ENCODE results near the gene BAIAP3. TPM values are rescaled to one million over a fixed set of nuclear protein-coding genes. Genes with fewer than 3 reads are reported as not detected.

The BAIAP3 gene
- total RNA-seq, 2 donors from 2014 or later, result 2.5 to 15.7 TPM

- H3K4me1 ChIP-seq (ENCODE audit: control insufficient read depth in 1 of 2, low read depth in 2 of 2), result no peaks in the 10 kb centered on the region
- no peaks in the 10 kb centered on the region for H3K9me3 ChIP-seq
- DNase-seq (ENCODE audit: low spot score), result no peak
- H3K36me3 ChIP-seq, result peaks cover 36% of the 10 kb centered on the region
- no peak overlapping the region for H3K27ac ChIP-seq
- H3K4me3 ChIP-seq, result no peak overlapping the region
- no peak for ATAC-seq (ENCODE audit: insufficient number of reproducible peaks, low FRiP score, low read depth)
- no peak for TF ChIP-seq CTCF (IDR thresholded peaks at IDR 0.05)
- H3K27me3 ChIP-seq (replicated peaks; ENCODE audit: insufficient read depth), result no peaks in the 10 kb centered on the region
These were observed 53.9 kb downstream of the BAIAP3 start for GRCh38 chr16:1387331-1387730.

- ATAC-seq (ENCODE audit: insufficient number of reproducible peaks, low FRiP score, low read depth) (no peak), DNase-seq (ENCODE audit: low spot score) (no peak)
- TF ChIP-seq CTCF (IDR thresholded peaks at IDR 0.05), result no peak
- no peaks in the 10 kb centered on the region for H3K9me3 ChIP-seq
- H3K27me3 ChIP-seq (replicated peaks; ENCODE audit: insufficient read depth), result no peaks in the 10 kb centered on the region
- H3K36me3 ChIP-seq, result peaks cover 46% of the 10 kb centered on the region
- H3K4me1 ChIP-seq (ENCODE audit: control insufficient read depth in 1 of 2, low read depth in 2 of 2), result no peaks in the 10 kb centered on the region
- no peak overlapping the region for H3K4me3 ChIP-seq
- H3K27ac ChIP-seq, result no peak overlapping the region
These were observed 56.3 kb downstream of the BAIAP3 start for GRCh38 chr16:1389762-1390161.

GRCh38 chr16:1390239-1390779 is 56.9 kb downstream of the BAIAP3 start:
- Histone ChIP-seq H3K27me3 (replicated peaks; ENCODE audit: insufficient read depth) (no peaks in the 10 kb centered on the region), H3K4me1 (ENCODE audit: control insufficient read depth in 1 of 2, low read depth in 2 of 2) (no peaks in the 10 kb centered on the region), H3K36me3 (peaks cover 42% of the 10 kb centered on the region), H3K27ac (no peak overlapping the region), H3K9me3 (no peaks in the 10 kb centered on the region), H3K4me3 (no peak overlapping the region)
- DNase-seq (ENCODE audit: low spot score) (no peak), ATAC-seq (ENCODE audit: insufficient number of reproducible peaks, low FRiP score, low read depth) (no peak)
- TF ChIP-seq CTCF (IDR thresholded peaks at IDR 0.05), result no peak

- Histone ChIP-seq H3K27me3 (replicated peaks; ENCODE audit: insufficient read depth) (no peaks in the 10 kb centered on the region), H3K36me3 (peaks cover 48% of the 10 kb centered on the region), H3K4me3 (no peak overlapping the region), H3K4me1 (ENCODE audit: control insufficient read depth in 1 of 2, low read depth in 2 of 2) (no peaks in the 10 kb centered on the region), H3K27ac (no peak overlapping the region), H3K9me3 (no peaks in the 10 kb centered on the region)
- no peak for TF ChIP-seq CTCF (IDR thresholded peaks at IDR 0.05)
- DNase-seq (ENCODE audit: low spot score) (no peak), ATAC-seq (ENCODE audit: insufficient number of reproducible peaks, low FRiP score, low read depth) (no peak)
These were observed 59.4 kb downstream of the BAIAP3 start for GRCh38 chr16:1392826-1393225.

GRCh38 chr16:1393613-1394176 is 60.2 kb downstream of the BAIAP3 start:
- ATAC-seq (ENCODE audit: insufficient number of reproducible peaks, low FRiP score, low read depth), result no peak
- H3K4me3 ChIP-seq, result no peak overlapping the region

More at GRCh38 chr16:1393613-1394176, 60.2 kb downstream of the BAIAP3 start:
- Histone ChIP-seq H3K27me3 (replicated peaks; ENCODE audit: insufficient read depth) (no peaks in the 10 kb centered on the region), H3K4me1 (ENCODE audit: control insufficient read depth in 1 of 2, low read depth in 2 of 2) (no peaks in the 10 kb centered on the region), H3K27ac (no peak overlapping the region), H3K36me3 (peaks cover 46% of the 10 kb centered on the region), H3K9me3 (no peaks in the 10 kb centered on the region)
- TF ChIP-seq CTCF (IDR thresholded peaks at IDR 0.05), result no peak
- DNase-seq (ENCODE audit: low spot score), result no peak
